WTC11 (cell line): ENCODE data around the gene ATP10D.

Experiments used
- CBFB ChIP-seq: sonication (generic); formaldehyde crosslinking; IDR thresholded peaks from 2 replicates; pipeline ENCODE4 v1.8.1; 2022; ENCODE audit warnings: mild to moderate bottlenecking, low read depth, missing genetic modification reagents
- CREM ChIP-seq: sonication (generic); formaldehyde crosslinking; IDR thresholded peaks from 2 replicates; pipeline ENCODE4 v1.8.1; 2022; ENCODE audit warnings: mild to moderate bottlenecking, missing genetic modification reagents, moderate library complexity
- CTCF ChIP-seq: fragments of 200-600 bp; IDR thresholded peaks from 2 replicates; pipeline ENCODE4 v1.8.0; 2022; ENCODE audit warnings: antibody characterized with exemption
- IRF2 ChIP-seq: sonication (generic); formaldehyde crosslinking; IDR thresholded peaks from 2 replicates; pipeline ENCODE4 v1.8.0; 2022; ENCODE audit warnings: low read depth, missing genetic modification reagents, borderline replicate concordance
- JUN ChIP-seq: sonication (generic); formaldehyde crosslinking; IDR thresholded peaks from 2 replicates; pipeline ENCODE4 v1.8.0; 2023; ENCODE audit warnings: mild to moderate bottlenecking, missing genetic modification reagents
- KAT7 ChIP-seq: sonication (generic); formaldehyde crosslinking; IDR thresholded peaks from 2 replicates; pipeline ENCODE4 v1.8.1; 2023; ENCODE audit warnings: missing genetic modification reagents, mild to moderate bottlenecking, borderline replicate concordance
- NFE2L1 ChIP-seq: sonication (generic); formaldehyde crosslinking; IDR thresholded peaks from 2 replicates; pipeline ENCODE4 v1.8.1; 2023; ENCODE audit warnings: missing genetic modification reagents
- NFYB ChIP-seq: sonication (generic); formaldehyde crosslinking; conservative IDR thresholded peaks from 2 replicates; pipeline ENCODE4 v1.8.0; 2022; ENCODE audit warnings: low read depth, missing genetic modification reagents
- NR2C2 ChIP-seq: sonication (generic); formaldehyde crosslinking; IDR thresholded peaks from 2 replicates; pipeline ENCODE4 v1.8.0; 2022; ENCODE audit warnings: mild to moderate bottlenecking, missing genetic modification reagents
- SP1 ChIP-seq: sonication (generic); formaldehyde crosslinking; conservative IDR thresholded peaks from 2 replicates; pipeline ENCODE4 v1.8.1; 2022; ENCODE audit warnings: missing genetic modification reagents
- TEAD4 ChIP-seq: sonication (generic); formaldehyde crosslinking; IDR thresholded peaks from 2 replicates; pipeline ENCODE4 v1.8.0; 2022; ENCODE audit warnings: mild to moderate bottlenecking, missing genetic modification reagents
- ZBTB21 ChIP-seq: sonication (generic); formaldehyde crosslinking; IDR thresholded peaks from 2 replicates; pipeline ENCODE4 v1.8.1; 2023; ENCODE audit warnings: mild to moderate bottlenecking, missing genetic modification reagents, borderline replicate concordance

GRCh38 chr4:47469951-47470350 lies 15.1 kb upstream of the ATP10D start:
- TF ChIP-seq CREM = no peak
- no peak for TF ChIP-seq JUN
- TF ChIP-seq NR2C2 (CRISPR knock-in tag) = no peak
- TF ChIP-seq CBFB = no peak
- TF ChIP-seq CTCF = no peak
- no peak for TF ChIP-seq NFYB (CRISPR knock-in tag)
- TF ChIP-seq KAT7 = no peak
- TF ChIP-seq SP1 (CRISPR knock-in tag) = no peak
- TF ChIP-seq ZBTB21 (CRISPR knock-in tag) = no peak
- TF ChIP-seq NFE2L1 = no peak
- no peak for TF ChIP-seq TEAD4 (CRISPR knock-in tag)
- TF ChIP-seq IRF2 (CRISPR knock-in tag) = no peak
